Middle frontal gyrus (tissue), 1 donor: ENCODE data around the gene SPEM1.

ENCODE experiments used
- DNase-seq: peaks from one replicate; pipeline ENCODE4 v3.0.0-alpha.2; 2015; ENCODE audit warnings: low spot score; ENCODE audit errors: extremely low spot score

SPEM1 gene

GRCh38 chr17:7418472-7419152 lies 1.5 kb upstream of the SPEM1 start:
- DNase-seq: no peak

- no peak for DNase-seq
Observed at GRCh38 chr17:7421186-7421585, 1.1 kb downstream of the SPEM1 start.

- DNase-seq: no peak
Observed at GRCh38 chr17:7423679-7424078, 3.6 kb downstream of the SPEM1 start.

- no peak for DNase-seq
Observed at GRCh38 chr17:7425316-7425715, 5.2 kb downstream of the SPEM1 start, which contains the start of gene SPEM2. Gene SPEM2, plus strand, starts transcription at chr17:7425616. Its CDS starts 73 bp downstream, at chr17:7425689.

- DNase-seq: no peak
Observed at GRCh38 chr17:7425756-7426155, 5.6 kb downstream of the SPEM1 start.

GRCh38 chr17:7426203-7426863 lies 6.2 kb downstream of the SPEM1 start:
- no peak for DNase-seq

- DNase-seq: no peak
Observed at GRCh38 chr17:7426896-7427489, 6.9 kb downstream of the SPEM1 start.

GRCh38 chr17:7427549-7427948 lies 7.4 kb downstream of the SPEM1 start:
- DNase-seq: no peak

GRCh38 chr17:7428557-7428956 lies 8.4 kb downstream of the SPEM1 start, which contains the start of gene SPEM3:
Gene SPEM3, plus strand, starts transcription at chr17:7428857. Its CDS starts 46 bp downstream, at chr17:7428903.
- no peak for DNase-seq

GRCh38 chr17:7429722-7430121 lies 9.6 kb downstream of the SPEM1 start:
- no peak for DNase-seq

- DNase-seq: no peak
Observed at GRCh38 chr17:7431231-7431630, 11.1 kb downstream of the SPEM1 start.

GRCh38 chr17:7432296-7432695 lies 12.2 kb downstream of the SPEM1 start:
- DNase-seq: no peak

- no peak for DNase-seq
Observed at GRCh38 chr17:7435676-7436555, 15.8 kb downstream of the SPEM1 start.

GRCh38 chr17:7436556-7437368 lies 16.6 kb downstream of the SPEM1 start:
- DNase-seq: peak; percentile 36

- no peak for DNase-seq
Observed at GRCh38 chr17:7437369-7437863, 17.3 kb downstream of the SPEM1 start.

- DNase-seq: no peak
Observed at GRCh38 chr17:7437950-7438614, 18.0 kb downstream of the SPEM1 start.

GRCh38 chr17:7438656-7439460 lies 18.7 kb downstream of the SPEM1 start:
- DNase-seq: no peak

GRCh38 chr17:7439462-7440112 lies 19.5 kb downstream of the SPEM1 start, which contains the start of gene FGF11:
Gene FGF11, plus strand, starts transcription at chr17:7439512. Its CDS starts 109 bp downstream, at chr17:7439621.
- no peak for DNase-seq
